KMS-11 (cell line): Measurements from ENCODE around the gene TTC8.

ENCODE experiments used
- H2AFZ ChIP-seq: fragments of 200-600 bp; sonication (generic); 2 replicates; pipeline ENCODE4 v1.6.1; 2016; ENCODE audit warnings: antibody characterized with exemption, mixed run types, low read depth
- H3K27ac ChIP-seq: fragments of 200-600 bp; sonication (generic); 2 replicates; pipeline ENCODE4 v1.6.1; 2016; ENCODE audit warnings: mild to moderate bottlenecking, mixed run types
- H3K27me3 ChIP-seq: fragments of 200-600 bp; sonication (generic); 2 replicates; pipeline ENCODE4 v1.6.1; 2017; ENCODE audit warnings: mild to moderate bottlenecking, low read depth, mixed run types, moderate library complexity; ENCODE audit not compliant: insufficient read depth
- H3K36me3 ChIP-seq: fragments of 200-600 bp; sonication (generic); 2 replicates; pipeline ENCODE4 v1.6.1; 2017; ENCODE audit warnings: mild to moderate bottlenecking, mixed run types; ENCODE audit not compliant: insufficient read depth
- H3K4me1 ChIP-seq: fragments of 200-600 bp; sonication (generic); 2 replicates; pipeline ENCODE4 v1.6.1; 2016; ENCODE audit warnings: mild to moderate bottlenecking, low read depth, mixed run types; ENCODE audit not compliant: poor library complexity, severe bottlenecking
- H3K4me2 ChIP-seq: fragments of 200-600 bp; sonication (generic); 2 replicates; pipeline ENCODE4 v1.7.0; 2016; ENCODE audit warnings: mild to moderate bottlenecking, mixed run types
- H3K4me3 ChIP-seq: fragments of 200-600 bp; sonication (generic); IDR thresholded peaks from 2 replicates; pipeline ENCODE4 v1.6.1; 2017; ENCODE audit warnings: low read depth, low read length, mixed read lengths; ENCODE audit not compliant: insufficient read depth
- H3K79me2 ChIP-seq: fragments of 200-600 bp; sonication (generic); 2 replicates; pipeline ENCODE4 v1.6.1; 2016; ENCODE audit warnings: low read depth, mixed run types; ENCODE audit not compliant: insufficient read depth
- H3K9ac ChIP-seq: fragments of 200-600 bp; sonication (generic); 2 replicates; pipeline ENCODE4 v1.6.1; 2016; ENCODE audit warnings: mild to moderate bottlenecking, mixed run types
- H4K20me1 ChIP-seq: fragments of 200-600 bp; sonication (generic); 2 replicates; pipeline ENCODE4 v1.6.1; 2016; ENCODE audit warnings: mild to moderate bottlenecking, mixed run types; ENCODE audit not compliant: insufficient read depth
- CTCF ChIP-seq: fragments of 200-600 bp; sonication (generic); conservative IDR thresholded peaks from 2 replicates; pipeline ENCODE4 v1.6.1; 2017; ENCODE audit warnings: low read depth, mild to moderate bottlenecking, antibody characterized with exemption, low read length, moderate library complexity, mixed read lengths

The TTC8 gene

GRCh38 chr14:88901189-88901588 is 76.7 kb downstream of the TTC8 start:
- Histone ChIP-seq H3K9ac (no peak overlapping the region), H3K4me3 (no peak overlapping the region), H2AFZ (no peak overlapping the region), H3K27me3 (no peaks in the 10 kb centered on the region), H3K36me3 (no peaks in the 10 kb centered on the region), H4K20me1 (no peaks in the 10 kb centered on the region), H3K4me2 (no peak overlapping the region), H3K4me1 (no peaks in the 10 kb centered on the region), H3K27ac (no peak overlapping the region), H3K79me2 (no peaks in the 10 kb centered on the region)
- no peak for TF ChIP-seq CTCF

GRCh38 chr14:88901991-88902390 is 77.5 kb downstream of the TTC8 start:
- Histone ChIP-seq H2AFZ (no peak overlapping the region), H3K27me3 (no peaks in the 10 kb centered on the region), H4K20me1 (no peaks in the 10 kb centered on the region), H3K4me1 (no peaks in the 10 kb centered on the region), H3K36me3 (no peaks in the 10 kb centered on the region), H3K4me2 (no peak overlapping the region), H3K9ac (no peak overlapping the region), H3K27ac (no peak overlapping the region), H3K4me3 (no peak overlapping the region), H3K79me2 (no peaks in the 10 kb centered on the region)
- TF ChIP-seq CTCF, result no peak

- Histone ChIP-seq H3K27ac (no peak overlapping the region), H3K27me3 (no peaks in the 10 kb centered on the region), H3K4me3 (no peak overlapping the region), H3K9ac (no peak overlapping the region), H3K4me2 (no peak overlapping the region), H4K20me1 (no peaks in the 10 kb centered on the region), H3K36me3 (no peaks in the 10 kb centered on the region), H2AFZ (no peak overlapping the region), H3K4me1 (no peaks in the 10 kb centered on the region), H3K79me2 (no peaks in the 10 kb centered on the region)
- TF ChIP-seq CTCF, result no peak
Measured at GRCh38 chr14:88902850-88903249, 78.4 kb downstream of the TTC8 start.

GRCh38 chr14:88904206-88904647 is 79.8 kb downstream of the TTC8 start:
- Histone ChIP-seq H4K20me1 (no peaks in the 10 kb centered on the region), H3K4me2 (no peak overlapping the region), H3K9ac (no peak overlapping the region), H3K4me1 (no peaks in the 10 kb centered on the region), H3K4me3 (no peak overlapping the region), H3K36me3 (no peaks in the 10 kb centered on the region), H3K27me3 (no peaks in the 10 kb centered on the region), H3K27ac (no peak overlapping the region), H2AFZ (no peak overlapping the region), H3K79me2 (no peaks in the 10 kb centered on the region)
- TF ChIP-seq CTCF, result no peak
